Loucy (cell line): ENCODE results near the gene CROCC2.

ENCODE experiments used
- EZH2phosphoT487 ChIP-seq: fragments of 200-600 bp; IDR thresholded peaks from 2 replicates; pipeline ENCODE4 v1.6.1; 2018; ENCODE audit warnings: antibody characterized with exemption, mild to moderate bottlenecking, moderate library complexity, borderline replicate concordance
- TF ChIP-seq, protein P1 (sequence below): fragments of 200-600 bp; sonication (generic); conservative IDR thresholded peaks from 2 replicates; pipeline ENCODE4 v1.5.1; 2014; ENCODE audit warnings: mild to moderate bottlenecking, antibody characterized with exemption, low read length

DNA sequence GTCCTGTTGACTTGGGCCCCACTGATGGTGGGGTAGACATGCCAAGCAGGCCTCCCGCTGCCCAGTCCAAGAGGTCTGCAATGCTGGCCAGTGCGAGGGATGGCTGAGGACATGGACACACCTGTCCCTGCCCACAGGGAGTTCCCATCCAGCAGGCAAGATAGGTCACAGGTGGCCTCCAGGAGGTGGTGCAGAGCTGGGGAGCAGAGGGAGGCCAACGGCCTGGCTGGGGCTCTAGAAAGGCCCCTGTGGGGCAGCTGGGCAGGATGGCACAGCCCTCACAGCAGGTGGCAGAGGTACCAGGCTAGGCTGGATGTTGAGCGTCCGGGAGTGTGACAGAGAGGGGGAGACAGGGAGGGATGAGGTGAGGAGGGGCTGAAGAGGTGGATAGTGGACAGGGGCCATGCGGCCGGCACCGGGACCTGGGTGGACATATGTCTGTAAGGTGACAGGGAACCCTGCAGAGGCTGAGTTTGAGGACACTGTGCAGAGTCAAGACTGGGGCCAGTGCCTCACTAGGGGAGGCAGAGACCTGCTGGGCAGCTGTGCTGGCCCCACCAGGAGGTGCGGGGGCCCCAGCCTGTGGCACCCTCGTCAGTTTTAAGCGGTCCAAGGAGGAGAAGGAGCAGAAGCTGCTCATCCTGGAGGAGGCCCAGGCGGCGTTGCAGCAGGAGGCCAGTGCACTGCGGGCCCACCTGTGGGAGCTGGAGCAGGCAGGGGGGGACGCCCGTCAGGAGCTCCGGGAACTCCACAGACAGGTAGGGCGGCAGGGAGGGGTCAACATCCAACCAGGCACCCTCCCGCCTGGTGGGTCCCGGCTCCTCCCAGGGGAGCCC, 58.0 kb downstream of the CROCC2 start:
- TF ChIP-seq, protein P1, sequence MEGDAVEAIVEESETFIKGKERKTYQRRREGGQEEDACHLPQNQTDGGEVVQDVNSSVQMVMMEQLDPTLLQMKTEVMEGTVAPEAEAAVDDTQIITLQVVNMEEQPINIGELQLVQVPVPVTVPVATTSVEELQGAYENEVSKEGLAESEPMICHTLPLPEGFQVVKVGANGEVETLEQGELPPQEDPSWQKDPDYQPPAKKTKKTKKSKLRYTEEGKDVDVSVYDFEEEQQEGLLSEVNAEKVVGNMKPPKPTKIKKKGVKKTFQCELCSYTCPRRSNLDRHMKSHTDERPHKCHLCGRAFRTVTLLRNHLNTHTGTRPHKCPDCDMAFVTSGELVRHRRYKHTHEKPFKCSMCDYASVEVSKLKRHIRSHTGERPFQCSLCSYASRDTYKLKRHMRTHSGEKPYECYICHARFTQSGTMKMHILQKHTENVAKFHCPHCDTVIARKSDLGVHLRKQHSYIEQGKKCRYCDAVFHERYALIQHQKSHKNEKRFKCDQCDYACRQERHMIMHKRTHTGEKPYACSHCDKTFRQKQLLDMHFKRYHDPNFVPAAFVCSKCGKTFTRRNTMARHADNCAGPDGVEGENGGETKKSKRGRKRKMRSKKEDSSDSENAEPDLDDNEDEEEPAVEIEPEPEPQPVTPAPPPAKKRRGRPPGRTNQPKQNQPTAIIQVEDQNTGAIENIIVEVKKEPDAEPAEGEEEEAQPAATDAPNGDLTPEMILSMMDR, result no peak
- TF ChIP-seq EZH2phosphoT487, result no peak
